GM08714 (cell line): Measurements from ENCODE around the gene PIF1.

Experiments
- H3K4me3 ChIP-seq: fragments of 200-500 bp; sonication (Bioruptor generic); 2 replicates; pipeline ENCODE4 v1.5.1; 2014; ENCODE audit warnings: mild to moderate bottlenecking, low read length, inconsistent platforms
- ZNF274 ChIP-seq: IDR thresholded peaks from 2 replicates; pipeline ENCODE4 v1.6.1; 2012; ENCODE audit warnings: mild to moderate bottlenecking, low read depth, low read length

The PIF1 gene

DNA sequence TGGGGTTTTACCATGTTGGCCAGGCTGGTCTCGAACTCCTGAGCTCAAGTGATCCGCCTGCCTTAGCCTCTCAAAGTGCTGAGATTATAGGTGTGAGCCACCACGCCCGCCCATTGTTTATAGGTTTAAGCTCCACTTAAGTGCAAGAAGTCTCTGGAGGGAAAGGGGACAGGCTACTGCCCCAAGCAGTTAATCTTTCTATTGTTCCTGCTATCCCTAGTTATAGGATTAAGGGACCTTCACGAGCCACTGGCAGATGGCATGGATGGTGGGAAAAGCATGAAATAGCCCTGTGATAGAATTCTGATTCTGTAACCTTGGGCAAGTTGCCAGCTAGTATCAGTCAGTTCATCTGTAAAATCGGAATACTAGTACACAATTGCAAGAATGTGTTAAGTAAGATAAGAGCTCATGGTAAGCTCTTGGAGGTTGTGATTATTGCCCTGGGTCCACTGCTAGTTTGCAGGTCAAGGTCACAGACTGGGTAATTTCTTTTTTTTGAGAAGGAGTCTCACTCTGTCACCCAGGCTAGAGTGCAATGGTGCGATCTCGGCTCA lies 44.8 kb downstream of the PIF1 start:
- no peak for TF ChIP-seq ZNF274

DNA sequence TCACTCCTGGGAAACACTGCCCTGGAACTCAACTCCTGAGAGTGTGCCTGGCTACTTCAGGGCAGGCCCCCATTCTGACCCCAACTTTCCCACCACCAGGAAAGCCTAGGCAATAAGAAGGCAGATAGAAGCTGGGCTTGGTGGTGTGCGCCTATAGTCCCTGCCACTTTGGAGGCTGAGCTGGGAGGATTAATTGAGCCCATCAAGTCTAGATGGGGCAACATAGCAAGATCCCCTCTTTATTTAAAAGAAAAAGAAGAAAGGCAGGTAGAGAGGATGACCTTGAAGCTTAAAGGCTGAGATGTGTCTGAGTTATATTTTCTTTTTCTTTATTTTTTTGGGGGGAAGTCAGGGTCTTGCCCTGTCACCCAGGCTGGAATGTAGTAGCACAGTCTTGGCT lies 45.8 kb downstream of the PIF1 start:
- H3K4me3 ChIP-seq: no peak overlapping the region
- no peak for TF ChIP-seq ZNF274

More for the DNA sequence above, 44.8 kb downstream of the PIF1 start:
- no peak overlapping the region for H3K4me3 ChIP-seq

DNA sequence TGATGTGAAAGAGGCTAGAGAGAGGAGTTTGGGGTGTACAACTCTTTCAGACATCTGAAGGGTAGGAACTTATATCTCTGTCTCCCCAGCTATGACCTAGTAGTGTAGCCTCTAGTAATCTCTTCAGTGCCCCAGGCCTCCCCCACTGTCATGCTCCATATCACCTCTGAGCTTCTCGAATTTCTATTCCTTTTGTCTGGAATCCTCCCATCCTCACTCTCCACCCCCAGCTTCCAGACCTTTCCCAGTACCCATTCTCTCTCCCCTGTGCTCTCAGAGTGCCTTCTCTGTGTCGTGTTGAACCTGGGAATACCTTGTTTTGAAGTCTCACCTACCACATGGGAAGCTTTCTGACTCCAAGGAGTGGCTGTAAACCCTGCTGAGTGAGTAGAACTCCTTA lies 46.4 kb downstream of the PIF1 start:
- no peak for TF ChIP-seq ZNF274
- no peak overlapping the region for H3K4me3 ChIP-seq

- TF ChIP-seq ZNF274: no peak
- H3K4me3 ChIP-seq: no peak overlapping the region
Observed at GRCh38 chr15:64776402-64776786, 49.1 kb downstream of the PIF1 start.

DNA sequence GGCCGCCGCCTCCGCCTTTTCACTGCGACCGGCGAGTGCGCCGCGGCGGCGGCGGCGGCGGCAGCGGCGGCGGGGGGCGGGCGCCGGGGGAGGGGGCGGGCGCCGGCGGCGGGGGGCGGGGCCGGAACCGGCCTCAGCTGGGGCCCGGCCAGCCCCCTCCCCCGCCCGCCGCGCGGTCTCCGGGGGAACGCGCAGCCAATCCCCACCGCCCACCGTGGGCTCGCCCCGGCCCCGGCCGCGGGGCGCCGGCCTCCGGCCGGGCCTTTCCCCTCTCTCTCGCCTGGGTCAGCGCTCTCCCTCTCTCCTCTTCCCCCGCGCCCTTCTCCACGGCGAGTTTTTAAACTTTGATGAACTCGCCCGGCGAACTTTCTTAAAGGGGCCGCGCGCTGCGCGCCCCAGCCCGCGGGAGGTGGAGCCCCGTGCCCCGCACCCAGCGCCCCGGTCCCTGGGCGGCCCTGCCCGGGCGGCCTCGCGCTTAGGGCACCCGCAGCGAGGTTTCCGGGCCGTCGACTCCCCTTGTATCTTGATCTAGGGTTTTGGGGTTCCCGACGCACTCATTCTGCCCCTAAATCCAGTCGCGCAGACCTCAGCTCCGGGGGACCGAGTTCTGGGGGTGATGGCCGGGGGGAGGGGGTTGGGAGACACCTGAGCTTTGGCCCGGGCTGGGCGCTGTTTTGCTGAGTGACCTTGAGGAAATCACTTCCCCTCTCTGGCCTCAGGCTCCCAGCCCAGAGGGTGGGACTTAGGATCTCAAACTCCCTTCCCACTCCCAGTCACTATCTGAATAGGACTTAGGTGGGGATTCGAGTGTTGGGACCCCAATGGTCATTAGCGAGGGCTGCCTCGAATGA lies 49.7 kb downstream of the PIF1 start, which contains the start of gene RBPMS2:
Gene RBPMS2 (minus strand): TSS at position 39 of the 851 bp plus-strand sequence. CDS start 270 bp downstream, outside the sequence.
- H3K4me3 ChIP-seq: peak within 1 kb of the TSS; percentile 60
- no peak for TF ChIP-seq ZNF274

GRCh38 chr15:64774629-64775493 lies 50.6 kb downstream of the PIF1 start:
- H3K4me3 ChIP-seq: peak overlapping the region; percentile 44; the same call in 1 of the 2 replicates
- TF ChIP-seq ZNF274: no peak

- H3K4me3 ChIP-seq: no peak overlapping the region
- no peak for TF ChIP-seq ZNF274
Observed at GRCh38 chr15:64774037-64774628, 51.3 kb downstream of the PIF1 start.

- no peak for TF ChIP-seq ZNF274
- no peak overlapping the region for H3K4me3 ChIP-seq
Observed at GRCh38 chr15:64773606-64774005, 51.8 kb downstream of the PIF1 start.

DNA sequence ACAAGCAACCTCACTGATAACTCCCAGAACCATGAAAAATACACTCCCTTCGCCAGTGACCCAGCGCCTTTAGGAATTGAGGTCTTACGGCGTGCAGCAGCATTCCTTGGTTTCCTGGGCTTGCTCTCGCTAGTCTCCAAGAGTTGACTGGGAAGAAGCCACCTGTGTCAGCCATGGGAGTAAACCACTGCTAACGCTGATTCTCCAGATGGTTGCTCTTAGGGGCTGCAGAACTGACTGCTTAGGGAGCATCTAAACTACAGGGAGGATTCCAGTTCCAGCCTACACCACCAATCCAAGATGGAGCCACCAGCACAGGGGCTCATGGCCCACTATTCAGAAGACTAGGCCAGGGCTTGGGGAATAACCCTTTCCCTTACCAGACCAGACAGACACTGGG lies 52.5 kb downstream of the PIF1 start:
- no peak overlapping the region for H3K4me3 ChIP-seq
- no peak for TF ChIP-seq ZNF274

- no peak overlapping the region for H3K4me3 ChIP-seq
- TF ChIP-seq ZNF274: no peak
Observed at GRCh38 chr15:64772488-64772887, 53.0 kb downstream of the PIF1 start.

DNA sequence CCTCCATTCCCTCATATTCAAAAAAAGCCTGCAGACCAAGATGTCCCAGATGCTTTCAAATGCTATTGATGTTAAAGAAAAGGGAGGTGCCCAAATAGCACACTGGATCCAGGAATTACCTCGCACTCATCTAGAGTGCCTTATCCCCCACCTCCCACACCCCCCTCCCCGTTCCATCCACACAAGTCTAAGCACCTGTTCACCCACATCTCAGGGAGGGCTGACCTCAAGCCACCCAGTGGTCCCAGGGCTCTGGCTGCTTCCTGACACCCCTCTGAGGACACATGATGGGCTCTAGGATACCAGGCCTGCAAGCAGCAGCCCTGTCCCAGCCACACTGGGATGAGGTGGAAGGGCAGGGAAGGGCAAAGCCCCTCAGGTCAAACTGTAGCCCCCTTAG lies 54.8 kb downstream of the PIF1 start:
- no peak overlapping the region for H3K4me3 ChIP-seq
- no peak for TF ChIP-seq ZNF274

DNA sequence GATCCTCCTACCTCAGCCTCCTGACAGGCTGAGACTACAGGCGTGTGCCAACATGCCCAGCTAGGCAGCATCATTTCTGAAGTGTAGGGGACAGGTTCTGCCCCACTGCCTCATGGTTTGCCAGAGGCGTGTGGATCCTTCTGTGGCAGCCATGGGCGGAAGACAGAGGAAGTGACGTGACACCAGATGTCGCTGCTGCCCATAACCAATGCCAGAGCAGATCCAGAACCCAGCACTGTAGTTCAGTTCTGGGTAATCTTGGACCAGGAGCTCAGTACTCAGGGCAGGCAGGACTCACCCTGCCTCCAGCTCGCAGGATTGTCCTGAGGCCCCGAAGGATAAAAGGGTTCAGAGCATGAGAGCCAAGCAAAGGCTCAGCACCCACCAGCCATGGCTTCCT lies 58.2 kb downstream of the PIF1 start:
- no peak for TF ChIP-seq ZNF274
- no peak overlapping the region for H3K4me3 ChIP-seq

DNA sequence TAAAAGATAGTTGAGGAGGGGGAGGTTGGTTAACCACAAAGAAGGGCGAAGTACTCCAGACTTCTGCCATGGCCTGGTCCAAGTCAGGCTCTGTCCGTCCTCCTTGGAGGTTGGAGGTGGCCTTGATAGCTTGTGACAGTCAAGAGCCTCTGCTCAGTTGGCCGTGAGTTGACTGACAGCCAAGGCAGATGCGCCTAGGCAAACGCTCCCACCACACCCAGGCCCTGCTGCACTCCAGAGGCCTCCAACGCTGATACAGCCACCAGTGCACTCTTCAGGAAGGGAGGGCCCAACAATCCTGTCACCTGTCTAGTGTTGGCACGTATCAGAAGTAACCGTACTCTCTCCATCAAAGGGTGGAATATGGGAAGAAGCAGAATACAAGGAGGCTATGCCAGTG lies 59.4 kb downstream of the PIF1 start:
- TF ChIP-seq ZNF274: no peak
- H3K4me3 ChIP-seq: no peak overlapping the region
